ENCODE results near the gene ZFHX2.

- TF ChIP-seq, protein P1, sequence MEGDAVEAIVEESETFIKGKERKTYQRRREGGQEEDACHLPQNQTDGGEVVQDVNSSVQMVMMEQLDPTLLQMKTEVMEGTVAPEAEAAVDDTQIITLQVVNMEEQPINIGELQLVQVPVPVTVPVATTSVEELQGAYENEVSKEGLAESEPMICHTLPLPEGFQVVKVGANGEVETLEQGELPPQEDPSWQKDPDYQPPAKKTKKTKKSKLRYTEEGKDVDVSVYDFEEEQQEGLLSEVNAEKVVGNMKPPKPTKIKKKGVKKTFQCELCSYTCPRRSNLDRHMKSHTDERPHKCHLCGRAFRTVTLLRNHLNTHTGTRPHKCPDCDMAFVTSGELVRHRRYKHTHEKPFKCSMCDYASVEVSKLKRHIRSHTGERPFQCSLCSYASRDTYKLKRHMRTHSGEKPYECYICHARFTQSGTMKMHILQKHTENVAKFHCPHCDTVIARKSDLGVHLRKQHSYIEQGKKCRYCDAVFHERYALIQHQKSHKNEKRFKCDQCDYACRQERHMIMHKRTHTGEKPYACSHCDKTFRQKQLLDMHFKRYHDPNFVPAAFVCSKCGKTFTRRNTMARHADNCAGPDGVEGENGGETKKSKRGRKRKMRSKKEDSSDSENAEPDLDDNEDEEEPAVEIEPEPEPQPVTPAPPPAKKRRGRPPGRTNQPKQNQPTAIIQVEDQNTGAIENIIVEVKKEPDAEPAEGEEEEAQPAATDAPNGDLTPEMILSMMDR (IDR thresholded peaks at IDR 0.05), result no peak
- no peak for TF ChIP-seq EZH2phosphoT487 (IDR thresholded peaks at IDR 0.05)
Observed at GRCh38 chr14:23529016-23529415, 22.5 kb downstream of the ZFHX2 start.

All from neural progenitor cell (in vitro differentiated cells).